ENCODE results near the gene MRFAP1L1. TPM values are rescaled to one million over a fixed set of nuclear protein-coding genes. Genes with fewer than 3 reads are reported as not detected.
"Not testable (repeated sequence)": the region's sequence is repeated elsewhere in the genome, so short reads cannot be mapped to it uniquely, and the experiment has no call there.

Gene MRFAP1L1
- total RNA-seq, 2 donors from 2014 or later: 27.1 to 33.7 TPM

DNA sequence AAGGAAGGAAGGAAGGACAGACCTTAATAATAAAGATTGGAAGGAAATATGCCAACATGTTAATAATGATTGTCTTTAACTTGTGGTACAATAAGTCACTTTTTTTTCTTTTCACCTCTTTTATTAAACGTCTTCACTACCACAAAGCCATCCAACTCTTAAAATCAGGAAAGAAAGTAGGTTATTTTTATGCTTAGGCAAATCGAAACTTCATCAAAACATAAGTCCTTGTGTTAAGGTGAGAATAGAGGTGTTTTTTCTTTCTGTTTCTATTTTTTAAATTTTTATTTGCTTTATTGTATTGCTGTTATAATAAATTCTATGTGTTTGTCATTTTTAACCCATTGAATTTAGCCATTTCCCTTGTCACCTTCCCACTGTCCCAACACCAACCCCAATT is 32.8 kb upstream of the MRFAP1L1 start:
- ATAC-seq (no peak), DNase-seq (no peak)
- intact Hi-C loops (cut with DNase I, micrococcal nuclease): no loop called here

DNA sequence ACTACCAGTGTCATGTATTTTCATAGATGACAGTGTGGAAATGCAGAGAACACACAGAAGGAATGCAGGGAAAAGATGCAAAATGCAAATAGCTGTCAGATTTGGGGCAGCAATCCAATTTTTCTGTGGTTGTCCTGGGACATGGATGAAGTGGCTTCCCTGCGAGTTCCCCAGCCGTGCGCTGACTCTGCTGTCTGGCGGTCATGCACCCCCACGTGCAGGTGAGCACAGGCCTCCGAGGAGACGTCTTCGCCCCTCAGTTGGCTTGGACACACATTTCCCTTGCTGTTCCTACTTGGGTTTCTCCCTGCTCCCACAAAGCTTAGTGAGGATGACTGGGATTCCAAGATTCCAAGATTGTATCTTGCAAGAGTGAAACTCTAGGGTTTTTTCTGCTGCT is 30.7 kb upstream of the MRFAP1L1 start:
- ATAC-seq (no peak), DNase-seq (no peak)
- intact Hi-C loops (cut with DNase I, micrococcal nuclease): no loop called here

- intact Hi-C loops (cut with DNase I, micrococcal nuclease): no loop called here
- no peak for ATAC-seq
- no peak for DNase-seq
These were observed 30.3 kb upstream of the MRFAP1L1 start for GRCh38 chr4:6739920-6740319.

DNA sequence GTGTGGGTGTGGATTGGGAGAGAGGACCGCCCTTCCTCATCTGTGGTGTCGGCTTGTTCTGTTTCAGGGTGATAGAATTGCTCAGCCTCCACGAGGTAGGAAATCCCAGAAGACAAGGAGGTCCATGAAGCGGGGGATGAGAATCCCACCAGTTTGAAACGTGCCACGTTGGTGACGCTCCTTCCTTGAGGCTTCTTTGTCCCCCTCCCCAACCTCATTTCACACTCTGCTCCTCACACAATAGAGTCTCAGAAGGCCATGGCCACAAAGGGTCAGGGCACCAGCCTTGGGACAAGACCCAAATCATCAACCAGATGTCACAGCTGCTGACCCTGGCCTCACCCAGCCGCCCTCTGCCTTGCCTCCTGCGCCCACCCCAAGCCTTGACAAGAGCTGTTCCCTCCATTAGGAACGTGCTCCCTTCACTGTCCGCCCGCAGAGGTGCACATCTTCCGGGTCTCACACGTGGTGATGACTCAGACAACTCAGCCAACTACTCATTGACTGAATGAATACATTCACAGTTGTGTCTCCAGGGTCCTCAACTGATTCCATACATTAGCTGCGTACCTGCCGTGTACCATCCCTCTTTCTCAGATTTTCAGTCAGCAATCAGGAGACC is 24.6 kb upstream of the MRFAP1L1 start:
- ATAC-seq: no peak
- no peak for DNase-seq

DNA sequence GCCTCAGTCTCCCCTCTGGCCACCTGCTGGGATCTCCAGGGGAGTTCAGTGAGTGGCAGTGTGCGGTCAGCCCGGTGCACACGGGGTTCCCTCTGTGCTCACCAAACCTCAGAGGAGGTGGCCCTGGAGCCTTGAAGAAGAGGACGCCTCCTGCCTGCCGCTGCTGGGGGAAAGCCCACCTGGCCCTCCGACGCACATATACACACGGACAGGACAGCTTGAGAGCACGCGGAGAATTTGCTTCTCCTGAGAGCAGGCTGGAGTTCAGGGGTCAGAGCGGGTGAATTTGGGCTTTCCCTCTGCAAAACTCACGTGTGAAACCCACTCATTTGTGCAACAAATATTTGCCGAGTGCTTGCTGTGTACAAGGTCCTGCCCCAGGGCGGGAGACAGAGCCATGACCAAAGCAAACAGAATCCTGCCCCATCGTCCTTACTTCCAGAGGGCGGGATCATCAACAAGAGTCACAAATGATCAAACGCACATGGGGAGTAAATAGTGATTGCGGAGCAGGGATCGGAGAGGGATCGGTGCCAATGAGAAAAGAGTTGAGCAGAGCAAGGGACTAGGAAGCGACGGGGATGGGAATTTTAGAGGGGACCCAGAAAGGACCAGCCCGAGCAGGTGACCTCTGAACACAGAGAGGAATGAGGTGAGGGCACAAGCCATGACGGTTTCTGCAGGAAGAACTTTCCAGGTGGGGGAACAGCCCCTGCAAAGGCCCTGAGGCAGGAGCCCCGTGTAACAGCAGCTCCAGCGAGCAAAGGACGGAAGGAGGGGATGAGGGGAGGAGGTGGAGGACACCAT is 23.9 kb upstream of the MRFAP1L1 start:
- DNase-seq (no peak), ATAC-seq (no peak)
- intact Hi-C loops (cut with DNase I, micrococcal nuclease): no loop called here

More for the DNA sequence above, 24.6 kb upstream of the MRFAP1L1 start:
- intact Hi-C loops (cut with DNase I, micrococcal nuclease): no loop called here

DNA sequence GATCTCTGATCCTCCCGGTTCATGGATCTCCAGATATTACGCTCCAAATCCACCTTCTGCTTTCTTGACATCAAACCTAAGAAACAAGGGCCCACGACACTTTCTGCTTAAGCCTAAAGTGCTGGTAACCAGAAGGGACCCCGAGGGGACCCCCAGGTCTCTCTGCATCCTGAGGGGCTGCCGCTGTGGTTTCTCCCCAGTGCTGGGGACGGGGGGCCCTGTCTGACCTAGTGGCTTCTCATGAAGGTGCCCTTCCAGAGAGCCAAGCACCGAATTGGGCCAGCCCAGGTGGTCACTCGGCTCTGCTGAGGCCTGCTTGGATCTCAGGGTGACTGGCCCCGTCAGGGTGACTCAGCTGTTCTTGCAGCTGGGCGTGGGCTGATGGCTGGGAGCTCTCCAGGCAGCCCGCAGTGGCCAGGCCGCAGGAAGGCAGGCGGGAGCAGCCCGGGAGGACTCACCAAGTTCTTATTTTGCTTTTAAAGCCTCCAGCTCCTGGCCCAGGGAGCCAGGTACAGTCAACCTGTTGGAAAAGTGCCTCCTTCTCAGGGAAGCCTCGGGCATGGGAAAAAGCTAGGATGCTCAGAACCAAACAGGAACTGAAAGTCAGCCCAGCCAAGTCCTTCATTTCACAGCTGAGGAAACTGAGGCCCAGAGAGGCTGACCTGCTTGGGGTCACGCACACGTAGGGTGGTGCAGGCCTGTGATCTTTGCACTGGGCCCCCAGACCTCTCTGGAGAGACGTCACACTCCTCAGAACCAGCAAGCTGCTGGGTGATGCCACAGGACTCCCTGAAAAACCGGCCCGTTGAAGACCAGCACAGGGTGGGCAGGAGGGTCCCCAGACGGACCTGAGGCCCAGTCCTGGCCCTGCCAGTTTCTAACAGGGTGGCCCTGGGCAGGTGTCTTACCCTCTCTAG is 23.0 kb upstream of the MRFAP1L1 start:
- peak; percentile 48 to 62 for DNase-seq
- intact Hi-C loops (cut with DNase I, micrococcal nuclease): no loop called here

GRCh38 chr4:6731780-6732179 is 22.1 kb upstream of the MRFAP1L1 start:
- ATAC-seq (no peak), DNase-seq (no peak)
- intact Hi-C loops (cut with DNase I, micrococcal nuclease): no loop called here

More for the DNA sequence above, 23.0 kb upstream of the MRFAP1L1 start:
- ATAC-seq: peak; percentile 86

GRCh38 chr4:6731318-6731675 is 21.6 kb upstream of the MRFAP1L1 start:
- intact Hi-C loops (cut with DNase I, micrococcal nuclease): no loop called here
- DNase-seq (peak in 1 of 2 donors; percentile 16), ATAC-seq (no peak)

- ATAC-seq (no peak), DNase-seq (peak in 1 of 2 donors; percentile 16)
- intact Hi-C loops (cut with DNase I, micrococcal nuclease): no loop called here
These were observed 21.1 kb upstream of the MRFAP1L1 start for GRCh38 chr4:6730603-6731317.

- DNase-seq: no peak
- ATAC-seq: no peak
- intact Hi-C loops (cut with DNase I, micrococcal nuclease): loop anchor here (10.0 kb wide), 2 partner anchors 146 to 346 kb away; no protein-coding TSS in a partner anchor
These were observed 18.8 kb upstream of the MRFAP1L1 start for GRCh38 chr4:6728320-6729029.

- no peak for DNase-seq
- intact Hi-C loops (cut with DNase I, micrococcal nuclease): loop anchor here (10.0 kb wide), 2 partner anchors 147 to 347 kb away; no protein-coding TSS in a partner anchor
- no peak for ATAC-seq
These were observed 18.2 kb upstream of the MRFAP1L1 start for GRCh38 chr4:6727943-6728250.

DNA sequence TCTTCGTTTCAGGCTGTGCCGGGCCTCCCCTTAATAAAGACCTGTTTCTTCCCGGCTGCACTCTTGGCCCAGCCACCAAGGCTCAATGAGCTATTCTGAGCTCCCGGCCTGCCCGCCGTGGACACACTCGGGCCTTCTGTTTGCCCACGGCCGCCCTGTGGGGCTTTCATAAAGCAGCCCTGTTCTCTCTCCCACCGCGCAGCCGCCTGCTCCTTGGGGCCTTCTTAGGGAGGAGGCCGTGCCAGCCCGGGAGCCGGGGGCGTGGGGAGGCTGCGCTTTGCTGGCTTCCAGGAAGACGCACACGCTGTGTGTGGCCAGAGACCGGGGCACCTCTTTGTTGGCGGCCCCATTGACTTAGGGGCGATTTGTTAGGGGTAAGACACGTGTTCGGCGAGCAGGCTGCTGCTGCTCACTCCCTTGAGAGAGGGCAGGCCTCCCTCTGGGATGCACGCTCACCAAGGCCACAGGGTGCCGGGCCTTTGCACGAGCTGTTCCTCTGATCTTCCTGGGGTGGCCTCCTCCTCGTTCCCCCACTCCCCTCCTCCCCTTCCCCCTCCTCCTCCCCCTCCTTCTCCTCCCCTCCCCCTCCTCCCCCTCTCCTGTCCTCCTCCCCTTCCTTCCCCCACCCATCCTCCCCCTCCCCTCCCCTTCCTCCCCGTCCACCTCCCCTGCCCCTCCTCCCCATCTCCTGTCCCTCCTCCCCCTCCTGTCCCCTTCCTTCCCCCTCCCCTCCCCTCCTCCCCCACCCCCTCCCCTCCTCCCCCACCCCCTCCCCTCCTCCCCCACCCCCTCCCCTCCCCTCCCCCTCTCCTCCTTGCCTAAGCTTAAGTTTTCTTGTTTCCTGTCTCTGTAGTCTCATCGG is 17.6 kb upstream of the MRFAP1L1 start:
- ATAC-seq (no peak), DNase-seq (no peak)
- intact Hi-C loops (cut with DNase I, micrococcal nuclease): loop anchor here (10.0 kb wide), 2 partner anchors 147 to 347 kb away; no protein-coding TSS in a partner anchor

- intact Hi-C loops (cut with DNase I, micrococcal nuclease): loop anchor here (10.0 kb wide), 2 partner anchors 149 to 349 kb away; no protein-coding TSS in a partner anchor
- not testable (repeated sequence) for DNase-seq
These were observed 15.8 kb upstream of the MRFAP1L1 start for GRCh38 chr4:6725427-6725961.

GRCh38 chr4:6724421-6725111 is 14.9 kb upstream of the MRFAP1L1 start:
- no peak for ATAC-seq
- no peak for DNase-seq
- intact Hi-C loops (cut with DNase I, micrococcal nuclease): loop anchor here (5.0 to 10.0 kb wide), 3 partner anchors 58 to 350 kb away; partner anchors contain the start of gene KIAA0232 (in 1 of the 2)

More at GRCh38 chr4:6725427-6725961, 15.8 kb upstream of the MRFAP1L1 start:
- not testable (repeated sequence) for ATAC-seq

- DNase-seq (no peak), ATAC-seq (no peak)
- intact Hi-C loops (cut with DNase I, micrococcal nuclease): loop anchor here (5.0 to 10.0 kb wide), 3 partner anchors 58 to 351 kb away; partner anchors contain the start of gene KIAA0232 (in 1 of the 2)
These were observed 14.2 kb upstream of the MRFAP1L1 start for GRCh38 chr4:6723851-6724250.

- no peak for ATAC-seq
- no peak for DNase-seq
- intact Hi-C loops (cut with DNase I, micrococcal nuclease): loop anchor here (5.0 to 10.0 kb wide), 3 partner anchors 59 to 352 kb away; partner anchors contain the start of gene KIAA0232 (in 1 of the 2)
These were observed 13.2 kb upstream of the MRFAP1L1 start for GRCh38 chr4:6722891-6723290.

All from left colon (tissue), 2 donors.